Activated naive CD8-positive, alpha-beta T cell treated with anti-CD3 and anti-CD28 coated beads, Interleukin-2, amount 10 ng/mL, durations not matched to agents 7 days and 5 days (primary cell): ENCODE data around the gene COX17. TPM values are rescaled to one million over a fixed set of nuclear protein-coding genes. Genes with fewer than 3 reads are reported as not detected.
A peak's percentile ranks its signal among the peaks of the same experiment; 100 is the strongest.
"Not testable (repeated sequence)": the region's sequence is repeated elsewhere in the genome, so short reads cannot be mapped to it uniquely, and the experiment has no call there.

ENCODE experiments used
- ATAC-seq: fragments of 150-1000 bp; cut with Tn5 transposase; one replicate; pipeline ENCODE4 v1.10.0; 2021; ENCODE audit warnings: low read depth, moderate library complexity
- POLR2A ChIA-PET: fragments of 350-600 bp; sonication (Branson Sonifier 250); formaldehyde crosslinking; loops from one replicate; lab custom pipeline; 2021; ENCODE audit warnings: antibody characterized with exemption; lab: Charles Lee
- DNase-seq: peaks from one replicate; pipeline ENCODE4 v3.0.0; 2021
- H3K27ac Mint-ChIP-seq: one replicate; pipeline ENCODE4 v1.8.0; 2022; ENCODE audit warnings: mild to moderate bottlenecking, mixed read lengths
- H3K27me3 Mint-ChIP-seq: one replicate; pipeline ENCODE4 v1.8.0; 2022; ENCODE audit warnings: mild to moderate bottlenecking, moderate library complexity, mixed read lengths
- H3K36me3 Mint-ChIP-seq: one replicate; pipeline ENCODE4 v1.8.0; 2021; ENCODE audit warnings: mild to moderate bottlenecking, mixed read lengths
- H3K4me1 Mint-ChIP-seq: one replicate; pipeline ENCODE4 v1.8.0; 2021; ENCODE audit warnings: mixed read lengths
- H3K4me3 Mint-ChIP-seq: one replicate; pipeline ENCODE4 v1.8.0; 2022; ENCODE audit warnings: mild to moderate bottlenecking, moderate library complexity, mixed read lengths
- H3K9me3 Mint-ChIP-seq: one replicate; pipeline ENCODE4 v1.8.0; 2021; ENCODE audit warnings: mixed read lengths
- total RNA-seq, 2 experiments: library from RNA; stranded (reverse); gene quantifications; one replicate each; pipeline ENCODE4 v1.2.3, GENCODE V29; 2021

Gene COX17
- total RNA-seq, 2 experiments from 2014 or later, result 55.7 to 59.9 TPM

DNA sequence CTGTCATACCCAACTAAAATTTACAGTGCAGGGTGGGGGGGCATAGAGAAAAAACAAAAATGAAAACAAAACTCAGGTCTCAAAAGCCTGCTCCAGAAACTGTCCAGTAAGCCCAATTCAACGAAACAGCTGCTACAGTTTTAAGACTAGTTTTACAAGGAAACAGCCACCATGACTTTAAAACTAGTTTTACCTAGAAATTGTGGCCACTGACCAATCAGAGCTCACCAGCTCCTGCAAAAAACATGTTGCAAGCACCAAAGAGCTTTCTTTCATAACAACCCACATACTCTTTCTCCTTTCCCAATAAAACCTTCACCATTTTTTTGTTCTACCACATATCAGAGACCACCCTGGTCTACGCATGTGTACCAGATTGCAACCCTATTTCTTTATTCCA lies 18.3 kb upstream of the COX17 start:
- Mint-ChIP-seq H3K4me3 (no peak overlapping the region), H3K27me3 (peaks cover 10% of the 10 kb centered on the region)
- POLR2A ChIA-PET, result no interaction called here

DNA sequence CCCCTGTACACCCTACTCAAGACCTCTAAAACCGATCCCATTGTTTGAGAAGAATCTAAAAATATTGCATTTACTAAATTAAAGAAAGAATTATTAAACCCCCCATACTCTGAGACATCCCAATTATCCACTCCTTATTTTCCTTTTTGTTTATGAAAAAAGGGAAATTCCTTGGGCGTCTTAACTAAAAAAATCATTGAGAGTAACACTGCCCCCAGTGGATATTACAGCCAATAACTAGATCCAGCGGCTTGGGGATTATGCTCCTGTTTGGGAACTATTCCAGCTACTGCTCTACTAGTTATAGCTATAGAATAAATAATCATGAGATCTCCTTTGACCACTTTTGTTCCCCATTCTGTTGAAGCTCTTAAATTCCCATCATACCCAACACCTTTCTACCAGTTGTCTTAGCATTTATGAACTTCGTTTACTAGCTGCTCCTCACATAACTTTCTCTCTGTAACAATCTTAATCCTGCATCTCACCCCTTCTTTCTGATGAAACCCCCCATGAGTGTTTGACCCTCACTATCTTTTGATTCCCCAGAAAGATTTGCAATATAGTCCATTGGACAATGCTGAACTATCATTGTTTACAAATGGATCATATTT lies 12.9 kb upstream of the COX17 start:
- H3K9me3 Mint-ChIP-seq, result peaks cover 7% of the 10 kb centered on the region

More for the DNA sequence above, 18.3 kb upstream of the COX17 start:
- ATAC-seq (no peak), DNase-seq (no peak)
- Mint-ChIP-seq H3K4me1 (peaks cover 7% of the 10 kb centered on the region), H3K27ac (no peak overlapping the region), H3K36me3 (no peaks in the 10 kb centered on the region), H3K9me3 (no peaks in the 10 kb centered on the region)

DNA sequence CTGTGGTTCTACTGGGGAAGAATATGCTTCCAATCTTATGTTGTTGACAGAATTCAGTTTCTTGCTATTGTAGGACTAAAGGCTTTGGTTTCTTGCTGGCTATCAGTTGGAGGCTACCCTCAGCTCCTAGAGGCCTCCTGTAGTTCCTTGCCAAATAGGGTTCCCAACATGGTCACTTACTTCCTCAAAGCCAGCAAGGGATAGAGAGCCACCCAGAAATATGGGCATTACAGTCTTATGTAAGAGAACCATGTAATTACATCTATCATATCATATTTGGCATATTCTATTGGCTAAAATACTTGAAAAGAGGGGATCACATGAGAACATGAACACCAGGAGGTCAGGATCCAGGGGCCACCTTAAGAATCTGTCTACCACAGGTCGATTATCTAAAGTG lies 6.2 kb upstream of the COX17 start:
- POLR2A ChIA-PET, result no interaction called here
- Mint-ChIP-seq H3K27ac (no peak overlapping the region), H3K36me3 (peaks cover 3% of the 10 kb centered on the region), H3K4me3 (no peak overlapping the region), H3K4me1 (peaks cover 4% of the 10 kb centered on the region), H3K9me3 (peaks cover 7% of the 10 kb centered on the region), H3K27me3 (peaks cover 8% of the 10 kb centered on the region)
- ATAC-seq (no peak), DNase-seq (no peak)

More for the DNA sequence above, 12.9 kb upstream of the COX17 start:
- H3K4me3 Mint-ChIP-seq, result no peak overlapping the region
- ATAC-seq (no peak), DNase-seq (no peak)
- H3K27ac Mint-ChIP-seq, result no peak overlapping the region
- peaks cover 22% of the 10 kb centered on the region for H3K27me3 Mint-ChIP-seq
- no peaks in the 10 kb centered on the region for H3K4me1 Mint-ChIP-seq
- POLR2A ChIA-PET, result no interaction called here
- peaks cover 3% of the 10 kb centered on the region for H3K36me3 Mint-ChIP-seq

DNA sequence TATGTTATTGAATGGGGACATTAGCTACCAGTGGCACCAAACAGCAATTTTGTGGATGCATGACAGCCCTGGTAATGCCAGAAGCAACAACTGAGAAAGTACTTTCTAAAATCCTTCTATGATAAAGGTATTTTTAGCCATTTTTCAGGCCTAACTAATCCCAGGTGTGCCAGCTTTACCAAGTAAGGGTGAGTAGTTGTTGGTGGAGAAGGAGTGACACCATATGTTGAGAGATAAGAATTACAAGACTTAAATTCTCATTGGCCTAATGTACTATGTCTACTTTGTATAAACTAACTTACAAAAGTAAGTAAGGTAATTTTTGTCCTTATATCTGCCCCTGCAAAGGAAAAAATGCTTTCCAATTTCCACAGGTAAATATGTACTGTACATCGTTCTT lies 4.1 kb upstream of the COX17 start:
- POLR2A ChIA-PET, result interaction anchor here (1.0 to 1.2 kb wide), 2 partner anchors 124 to 217 kb away, joined by 3 read pairs; no protein-coding TSS in a partner anchor
- Mint-ChIP-seq H3K9me3 (no peaks in the 10 kb centered on the region), H3K36me3 (peaks cover 4% of the 10 kb centered on the region), H3K27ac (no peak overlapping the region), H3K4me1 (peaks cover 17% of the 10 kb centered on the region), H3K27me3 (peaks cover 6% of the 10 kb centered on the region), H3K4me3 (no peak overlapping the region)
- DNase-seq (no peak), ATAC-seq (no peak)

DNA sequence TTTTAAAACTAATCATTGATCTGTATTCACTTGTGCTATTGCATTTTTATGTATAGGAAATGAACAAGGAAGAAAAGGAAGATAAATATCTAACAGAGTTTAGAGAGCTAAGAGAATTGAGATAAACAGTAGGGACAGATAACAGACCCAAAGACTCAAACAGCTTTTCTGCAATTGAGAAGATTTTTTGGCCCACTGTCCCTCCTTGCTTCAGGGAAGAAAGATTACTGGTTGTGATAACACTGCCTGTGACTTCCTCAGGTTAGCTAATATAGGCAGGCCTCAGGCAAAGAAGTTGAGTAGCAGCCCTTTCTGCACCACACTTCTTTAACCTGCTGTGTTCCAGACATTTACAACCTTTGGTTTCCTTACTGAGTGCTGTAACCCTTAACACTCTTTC lies 2.7 kb upstream of the COX17 start:
- peaks cover 2% of the 10 kb centered on the region for H3K27me3 Mint-ChIP-seq
- H3K9me3 Mint-ChIP-seq, result no peaks in the 10 kb centered on the region
- POLR2A ChIA-PET, result interaction anchor here (1.2 to 1.3 kb wide), 2 partner anchors 122 to 179 kb away, joined by 3 read pairs; no protein-coding TSS in a partner anchor
- no peak for DNase-seq
- peaks cover 4% of the 10 kb centered on the region for H3K36me3 Mint-ChIP-seq
- H3K27ac Mint-ChIP-seq, result no peak overlapping the region
- peaks cover 28% of the 10 kb centered on the region for H3K4me1 Mint-ChIP-seq
- H3K4me3 Mint-ChIP-seq, result no peak overlapping the region
- no peak for ATAC-seq

DNA sequence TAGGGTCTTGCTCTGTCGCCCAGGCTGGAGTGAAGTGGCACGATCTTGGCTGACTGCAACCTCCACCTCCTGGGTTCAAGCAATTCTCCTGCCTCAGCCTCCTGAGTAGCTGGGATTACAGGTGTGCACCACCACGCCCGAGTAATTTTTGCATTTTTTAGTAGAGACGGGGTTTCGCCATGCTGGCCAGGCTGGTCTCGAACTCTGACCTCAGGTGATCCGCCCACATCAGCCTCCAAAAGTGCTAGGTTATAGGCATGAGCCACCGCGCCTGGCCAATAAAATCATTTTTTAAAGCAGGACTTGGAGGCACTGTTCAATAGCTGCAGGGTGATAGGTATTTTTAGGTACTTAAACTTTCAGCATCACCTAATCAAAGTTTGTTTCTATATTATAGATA lies 1.0 kb upstream of the COX17 start:
- not testable (repeated sequence) for H3K36me3 Mint-ChIP-seq, H3K9me3 Mint-ChIP-seq, H3K27ac Mint-ChIP-seq, DNase-seq, H3K27me3 Mint-ChIP-seq, ATAC-seq, H3K4me3 Mint-ChIP-seq
- peaks cover 30% of the 10 kb centered on the region for H3K4me1 Mint-ChIP-seq
- POLR2A ChIA-PET, result interaction anchor here (1.3 kb wide), 1 partner anchor 14 kb away, joined by 3 read pairs; no protein-coding TSS in a partner anchor

DNA sequence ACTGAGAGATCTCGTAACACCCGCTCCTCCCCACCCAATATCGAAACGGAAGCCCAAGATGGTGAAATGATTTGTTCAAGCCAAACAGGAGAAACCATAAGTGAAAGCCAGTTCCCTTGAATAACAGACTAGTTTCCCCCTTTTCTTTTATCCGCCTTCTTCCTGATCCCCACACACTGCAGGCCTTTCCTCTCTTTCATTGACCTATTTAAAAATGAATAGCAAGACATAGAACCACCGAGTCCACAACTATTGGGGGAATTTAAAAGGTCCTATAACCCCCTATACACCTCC lies 382 bp upstream of the COX17 start:
- Mint-ChIP-seq H3K27me3 (no peaks in the 10 kb centered on the region), H3K27ac (peak overlapping the region; percentile 97), H3K4me3 (peak overlapping the region; percentile 87), H3K36me3 (peaks cover 14% of the 10 kb centered on the region), H3K4me1 (peaks cover 30% of the 10 kb centered on the region), H3K9me3 (no peaks in the 10 kb centered on the region)
- POLR2A ChIA-PET, result interaction anchor here (1.3 to 2.6 kb wide), 8 partner anchors 13 to 418 kb away, joined by 3 to 16 read pairs (median 5); partner anchors contain the start of genes TIMMDC1 and TMEM39A
- ATAC-seq (no peak), DNase-seq (no peak)

DNA sequence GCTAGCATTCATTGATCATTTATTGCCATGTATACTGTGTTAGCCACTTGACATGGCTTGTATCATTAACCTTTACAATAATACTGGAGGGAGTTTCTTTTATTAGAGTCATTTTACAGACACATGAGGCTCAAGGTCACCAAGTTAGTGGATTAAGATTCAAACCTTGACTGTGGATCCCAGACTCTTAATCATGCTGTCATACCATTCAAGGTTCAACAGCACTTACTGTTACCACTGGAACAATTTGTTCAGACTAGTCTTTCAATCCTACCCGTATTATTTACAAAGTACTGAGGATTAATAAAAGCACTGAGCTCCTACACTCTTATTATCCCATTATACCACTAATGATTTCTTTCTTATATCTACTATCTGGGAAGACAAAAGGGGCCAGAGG lies 1.2 kb downstream of the COX17 start:
- H3K36me3 Mint-ChIP-seq, result peaks cover 22% of the 10 kb centered on the region
- peak overlapping the region; percentile 97 for H3K27ac Mint-ChIP-seq
- H3K4me3 Mint-ChIP-seq, result peak overlapping the region; percentile 87
- H3K4me1 Mint-ChIP-seq, result peaks cover 34% of the 10 kb centered on the region
- H3K27me3 Mint-ChIP-seq, result no peaks in the 10 kb centered on the region
- DNase-seq, result no peak
- no peaks in the 10 kb centered on the region for H3K9me3 Mint-ChIP-seq
- POLR2A ChIA-PET, result interaction anchor here (1.1 to 2.6 kb wide), 11 partner anchors 13 to 213 kb away, joined by 3 to 16 read pairs (median 4); partner anchors contain the start of genes POGLUT1, TIMMDC1 and TMEM39A
- ATAC-seq, result no peak

DNA sequence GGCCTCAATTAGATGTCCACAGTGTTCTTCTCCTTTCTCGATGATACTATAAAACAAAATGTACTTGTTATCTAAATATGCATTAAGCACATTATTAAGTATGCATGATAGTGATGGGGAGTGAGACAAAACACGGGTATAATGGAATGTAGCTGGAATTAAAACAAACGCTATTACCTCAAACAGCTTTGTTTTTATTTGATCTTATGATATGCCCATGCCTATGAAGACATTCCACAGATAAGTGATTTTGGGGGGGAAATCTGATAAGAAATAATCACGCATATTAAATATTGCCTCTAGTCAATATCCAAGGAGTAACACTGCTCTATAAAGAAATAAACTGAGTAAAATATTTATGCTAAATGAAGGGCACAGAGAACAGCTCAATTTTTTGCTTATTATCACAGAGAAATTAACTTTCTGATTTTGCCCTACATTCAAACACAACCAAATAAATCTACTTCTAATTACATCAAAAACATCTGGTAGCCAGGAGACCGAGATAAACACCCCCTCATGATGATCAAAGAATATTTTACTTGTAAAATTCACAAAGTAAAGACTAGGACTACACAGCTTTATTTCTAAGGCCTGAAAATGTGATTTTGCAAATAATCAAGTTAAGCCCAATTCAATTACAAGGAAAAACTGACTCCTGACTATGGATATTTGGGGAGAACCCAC lies 1.9 kb downstream of the COX17 start:
- no peaks in the 10 kb centered on the region for H3K9me3 Mint-ChIP-seq
- no peak for DNase-seq
- H3K4me3 Mint-ChIP-seq, result peak overlapping the region; percentile 87
- POLR2A ChIA-PET, result interaction anchor here (0.7 to 2.6 kb wide), 4 partner anchors 18 to 212 kb away, joined by 3 to 16 read pairs (median 4); partner anchors contain the start of gene TMEM39A
- no peaks in the 10 kb centered on the region for H3K27me3 Mint-ChIP-seq
- peak overlapping the region; percentile 97 for H3K27ac Mint-ChIP-seq
- peaks cover 23% of the 10 kb centered on the region for H3K36me3 Mint-ChIP-seq
- peaks cover 35% of the 10 kb centered on the region for H3K4me1 Mint-ChIP-seq
- no peak for ATAC-seq

DNA sequence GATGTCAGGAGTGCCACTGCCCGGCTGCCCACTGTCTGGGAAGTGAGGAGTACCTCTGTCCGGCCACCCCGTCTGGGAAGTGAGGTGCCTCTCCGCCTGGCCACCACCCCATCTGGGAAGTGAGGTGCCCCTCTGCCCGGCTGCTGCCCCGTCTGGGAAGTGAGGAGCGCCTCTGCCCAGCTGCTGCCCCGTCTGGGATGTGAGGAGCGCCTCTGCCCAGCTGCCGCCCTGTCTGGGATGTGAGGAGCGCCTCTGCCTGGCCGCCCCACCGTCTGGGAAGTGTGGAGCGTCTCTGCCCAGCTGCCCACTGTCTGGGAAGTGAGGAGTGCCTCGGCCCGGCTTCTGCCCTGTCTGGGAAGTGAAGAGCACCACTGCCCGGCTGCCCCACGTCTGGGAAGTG lies 3.3 kb downstream of the COX17 start:
- Mint-ChIP-seq H3K9me3 (no peaks in the 10 kb centered on the region), H3K4me1 (peaks cover 31% of the 10 kb centered on the region), H3K27ac (no peak overlapping the region), H3K27me3 (no peaks in the 10 kb centered on the region), H3K4me3 (no peak overlapping the region), H3K36me3 (peaks cover 27% of the 10 kb centered on the region)
- DNase-seq (no peak), ATAC-seq (no peak)
- POLR2A ChIA-PET, result no interaction called here

DNA sequence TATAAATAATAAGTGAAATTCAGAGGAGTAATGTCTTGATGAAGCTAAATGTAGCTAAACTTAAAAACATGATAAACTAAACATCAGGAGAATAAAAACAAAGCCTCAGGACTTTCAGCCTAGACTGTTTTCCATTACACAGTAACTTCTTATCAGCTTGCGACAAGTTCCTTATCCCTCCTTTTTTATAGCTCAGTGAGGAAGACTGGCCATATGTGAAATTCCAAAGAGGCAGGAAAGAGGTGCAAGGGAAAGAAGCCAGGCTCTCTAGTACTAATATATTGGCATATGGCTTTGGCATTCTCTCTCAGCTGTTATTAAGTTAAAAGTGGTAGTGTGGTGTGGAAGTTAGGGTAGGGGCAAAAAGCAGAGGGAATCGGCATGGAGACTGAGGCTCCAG lies 4.4 kb downstream of the COX17 start:
- no peak for ATAC-seq
- Mint-ChIP-seq H3K4me1 (peaks cover 30% of the 10 kb centered on the region), H3K4me3 (no peak overlapping the region), H3K27ac (no peak overlapping the region), H3K27me3 (no peaks in the 10 kb centered on the region), H3K9me3 (no peaks in the 10 kb centered on the region), H3K36me3 (peaks cover 27% of the 10 kb centered on the region)
- POLR2A ChIA-PET, result interaction anchor here (1.1 to 1.2 kb wide), 2 partner anchors 9 to 174 kb away, joined by 4 read pairs; partner anchors contain the start of gene TIMMDC1
- DNase-seq, result no peak

DNA sequence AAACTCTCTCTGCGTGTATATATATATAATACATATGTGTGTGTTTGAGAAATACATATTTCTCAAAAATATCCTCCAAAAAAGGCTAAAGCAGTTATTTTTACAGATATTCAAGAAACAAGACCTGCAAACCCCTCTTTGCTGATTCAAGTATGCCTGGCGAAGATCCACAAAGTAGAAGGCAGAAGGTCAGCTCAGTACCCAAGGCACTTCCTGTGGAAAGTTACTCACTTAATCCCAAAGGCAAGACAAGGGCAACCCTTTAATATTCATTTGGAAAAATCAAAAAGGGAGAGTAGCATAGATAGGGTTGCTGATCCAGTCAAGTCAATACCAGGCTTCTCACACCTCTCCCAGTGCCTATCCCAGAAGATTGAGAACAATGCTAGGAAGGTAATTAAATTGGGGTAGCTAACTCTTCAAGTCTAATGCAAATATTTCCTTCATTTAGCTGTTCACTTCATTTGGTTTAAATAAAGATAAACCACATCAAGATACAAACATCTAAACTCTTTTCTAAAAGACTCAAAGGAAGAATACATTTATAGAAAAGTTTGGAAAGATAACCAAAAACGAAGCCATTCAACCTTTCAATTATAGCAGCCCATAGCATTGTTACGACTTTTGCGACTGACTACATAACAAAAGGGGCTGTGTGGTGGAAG lies 7.2 kb downstream of the COX17 start:
- Mint-ChIP-seq H3K27ac (no peak overlapping the region), H3K4me1 (peaks cover 8% of the 10 kb centered on the region), H3K9me3 (no peaks in the 10 kb centered on the region), H3K4me3 (no peak overlapping the region), H3K27me3 (no peaks in the 10 kb centered on the region), H3K36me3 (peaks cover 32% of the 10 kb centered on the region)
- DNase-seq, result no peak
- POLR2A ChIA-PET, result interaction anchor here (0.6 kb wide), 1 partner anchor 14 kb away, joined by 3 read pairs; no protein-coding TSS in a partner anchor
- no peak for ATAC-seq

DNA sequence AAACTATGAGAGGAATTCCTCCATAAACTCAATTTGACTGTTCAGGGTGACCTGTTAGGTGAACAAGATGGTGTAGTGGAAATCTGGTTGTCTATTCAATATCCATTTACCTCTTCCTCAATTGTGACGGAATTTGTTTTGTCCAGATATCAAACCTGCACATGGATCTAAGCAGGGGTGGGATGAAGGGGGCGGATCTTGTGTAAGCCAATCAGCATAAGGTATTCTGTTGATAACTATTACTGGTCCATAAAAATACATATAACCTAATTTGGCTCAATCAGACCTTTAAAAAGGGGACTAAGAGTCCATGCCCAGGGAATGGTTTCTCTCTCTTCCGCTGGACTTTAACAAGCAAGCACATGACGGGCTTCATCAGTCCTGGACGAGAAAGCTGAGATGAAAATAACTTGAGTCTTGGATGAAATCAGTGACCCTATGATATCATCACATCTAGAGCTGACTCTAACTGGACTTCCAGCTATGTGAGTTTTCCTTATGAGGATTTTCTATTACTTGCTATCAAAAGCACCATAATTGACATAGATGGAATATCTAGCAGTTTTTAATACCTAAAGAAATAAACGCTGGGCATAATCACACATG lies 11.1 kb downstream of the COX17 start:
- Mint-ChIP-seq H3K4me3 (no peak overlapping the region), H3K36me3 (peaks cover 23% of the 10 kb centered on the region), H3K27ac (no peak overlapping the region), H3K9me3 (no peaks in the 10 kb centered on the region), H3K27me3 (no peaks in the 10 kb centered on the region), H3K4me1 (peaks cover 9% of the 10 kb centered on the region)
- ATAC-seq, result no peak
- POLR2A ChIA-PET, result interaction anchor here (0.5 kb wide), 1 partner anchor 148 kb away, joined by 5 read pairs; no protein-coding TSS in a partner anchor
- no peak for DNase-seq
